ENCODE results near the gene SYTL5. TPM values are rescaled to one million over a fixed set of nuclear protein-coding genes. Genes with fewer than 3 reads are reported as not detected.

Gene SYTL5
- total RNA-seq, 3 donors from 2014 or later: 0.80 to 10.0 (median 3.9) TPM

- H3K27me3 ChIP-seq: peaks cover 0 to 41% of the 10 kb centered on the region in 2 donors
- intact Hi-C loops (cut with DNase I; ENCODE audit: low total_unique reads): no loop called here
- no peak for DNase-seq (ENCODE audit: low spot score in 2 of 2)
These were observed 144.6 kb downstream of the SYTL5 start for GRCh38 chrX:38150993-38151392.

GRCh38 chrX:38151441-38151840 is 145.1 kb downstream of the SYTL5 start:
- no peak for DNase-seq (ENCODE audit: low spot score in 2 of 2)
- H3K27me3 ChIP-seq: peaks cover 0 to 38% of the 10 kb centered on the region in 2 donors
- intact Hi-C loops (cut with DNase I; ENCODE audit: low total_unique reads): no loop called here

More at GRCh38 chrX:38150993-38151392, 144.6 kb downstream of the SYTL5 start:
- Histone ChIP-seq H3K36me3 (no peaks in the 10 kb centered on the region), H3K4me3 (no peak overlapping the region), H3K9me3 (no peaks in the 10 kb centered on the region), H3K4me1 (no peaks in the 10 kb centered on the region), H3K27ac (no peak overlapping the region)
- TF ChIP-seq CTCF (IDR thresholded peaks at IDR 0.05) (no peak), POLR2A (IDR thresholded peaks at IDR 0.05) (no peak)

GRCh38 chrX:38154340-38154739 is 148.0 kb downstream of the SYTL5 start:
- no peak for DNase-seq (ENCODE audit: low spot score in 2 of 2)
- Histone ChIP-seq H3K9me3 (no peaks in the 10 kb centered on the region), H3K27me3 (peaks cover 0 to 37% of the 10 kb centered on the region in 2 donors), H3K27ac (no peak overlapping the region), H3K4me3 (no peak overlapping the region), H3K4me1 (no peaks in the 10 kb centered on the region), H3K36me3 (no peaks in the 10 kb centered on the region)
- TF ChIP-seq CTCF (IDR thresholded peaks at IDR 0.05): no peak
- TF ChIP-seq POLR2AphosphoS5 (IDR thresholded peaks at IDR 0.05): no peak
- TF ChIP-seq POLR2A (IDR thresholded peaks at IDR 0.05): no peak
- intact Hi-C loops (cut with DNase I; ENCODE audit: low total_unique reads): no loop called here

More at GRCh38 chrX:38151441-38151840, 145.1 kb downstream of the SYTL5 start:
- no peak overlapping the region for H3K27ac ChIP-seq
- no peak overlapping the region for H3K4me3 ChIP-seq
- no peaks in the 10 kb centered on the region for H3K4me1 ChIP-seq
- no peaks in the 10 kb centered on the region for H3K36me3 ChIP-seq
- H3K9me3 ChIP-seq: no peaks in the 10 kb centered on the region
- TF ChIP-seq POLR2A (IDR thresholded peaks at IDR 0.05): no peak
- TF ChIP-seq CTCF (IDR thresholded peaks at IDR 0.05): no peak
- TF ChIP-seq POLR2AphosphoS5 (IDR thresholded peaks at IDR 0.05): no peak

- H3K4me3 ChIP-seq: no peak overlapping the region
- H3K9me3 ChIP-seq: no peaks in the 10 kb centered on the region
- H3K36me3 ChIP-seq: no peaks in the 10 kb centered on the region
- H3K4me1 ChIP-seq: no peaks in the 10 kb centered on the region
- H3K27ac ChIP-seq: no peak overlapping the region
- intact Hi-C loops (cut with DNase I; ENCODE audit: low total_unique reads): no loop called here
- H3K27me3 ChIP-seq: peaks cover 0 to 37% of the 10 kb centered on the region in 2 donors
- TF ChIP-seq POLR2AphosphoS5 (IDR thresholded peaks at IDR 0.05) (no peak), POLR2A (IDR thresholded peaks at IDR 0.05) (no peak), CTCF (IDR thresholded peaks at IDR 0.05) (no peak)
- DNase-seq (ENCODE audit: low spot score in 2 of 2): no peak
These were observed 148.5 kb downstream of the SYTL5 start for GRCh38 chrX:38154818-38155217.

DNA sequence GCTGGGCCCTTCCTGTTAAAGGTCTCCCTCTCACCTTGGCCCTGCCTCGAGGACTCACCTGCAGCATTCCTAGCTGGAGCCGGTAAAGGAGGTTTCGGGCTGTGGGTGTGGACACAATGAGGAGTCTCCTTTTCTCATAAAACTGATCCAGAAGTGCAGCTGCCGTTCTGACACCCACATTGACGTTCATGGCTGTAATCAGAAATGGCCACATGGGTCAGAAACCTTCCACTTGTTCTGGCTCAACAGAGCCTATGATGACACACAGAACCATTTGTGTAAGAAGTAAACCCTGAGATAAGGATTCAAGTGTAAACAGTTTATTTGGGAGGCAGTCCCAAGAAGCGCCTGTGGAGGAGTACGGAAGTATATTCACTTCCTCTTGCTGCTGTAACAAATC is 150.5 kb downstream of the SYTL5 start:
- no peak for DNase-seq (ENCODE audit: low spot score in 2 of 2)
- Histone ChIP-seq H3K4me3 (no peak overlapping the region), H3K4me1 (no peaks in the 10 kb centered on the region), H3K27ac (no peak overlapping the region), H3K9me3 (no peaks in the 10 kb centered on the region), H3K36me3 (no peaks in the 10 kb centered on the region), H3K27me3 (peaks cover 0 to 41% of the 10 kb centered on the region in 2 donors)
- TF ChIP-seq POLR2A (IDR thresholded peaks at IDR 0.05) (no peak), POLR2AphosphoS5 (IDR thresholded peaks at IDR 0.05) (no peak), CTCF (IDR thresholded peaks at IDR 0.05) (no peak)
- intact Hi-C loops (cut with DNase I; ENCODE audit: low total_unique reads): no loop called here
